Gastroesophageal sphincter (tissue), 3 donors: ENCODE data around the gene LGI2.

Experiments used
- EP300 ChIP-seq: sonication (generic); formaldehyde crosslinking; IDR thresholded peaks from one replicate; pipeline ENCODE4 v1.6.1; 2017; ENCODE audit warnings: antibody characterized with exemption, mild to moderate bottlenecking
- POLR2A ChIP-seq, 2 donors: fragments of 450-650 bp; IDR thresholded peaks; one replicate each; pipeline ENCODE4 v1.6.1; 2017; ENCODE audit warnings: antibody characterized with exemption in 2 of 2, mild to moderate bottlenecking in 2 of 2, moderate library complexity in 1 of 2
- TF ChIP-seq, protein P1 (sequence below), 4 experiments: fragments of 200-600 bp in 2 of 4; fragments of 450-650 bp in 2 of 4; sonication (generic) in 1 of 4; IDR thresholded peaks; one replicate each; pipeline ENCODE4 v1.5.1; 2017 to 2019; ENCODE audit warnings: antibody characterized with exemption in 4 of 4, mild to moderate bottlenecking in 2 of 4, moderate library complexity in 2 of 4

DNA sequence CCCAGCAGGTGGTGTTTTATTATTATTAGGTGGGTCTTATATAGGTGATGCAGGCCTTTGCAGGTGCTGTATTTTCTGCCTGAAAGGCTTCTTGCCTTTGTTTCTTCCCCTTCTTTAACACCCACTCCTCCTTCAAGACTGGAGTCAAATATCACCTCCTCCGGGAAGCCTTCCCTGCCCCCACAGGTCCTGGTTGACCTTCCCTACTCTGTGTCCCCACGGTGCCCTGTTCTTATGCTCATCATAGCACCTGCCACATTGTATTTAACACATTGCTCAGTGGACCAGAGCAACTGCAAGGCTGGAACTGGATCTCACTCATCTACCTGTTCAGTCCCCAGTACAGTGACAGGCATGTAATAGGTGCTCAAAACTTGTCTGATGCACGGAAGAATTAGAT lies 39.8 kb upstream of the LGI2 start:
- TF ChIP-seq POLR2A (IDR thresholded peaks at IDR 0.05) (no peak), EP300 (no peak)
- TF ChIP-seq, protein P1, sequence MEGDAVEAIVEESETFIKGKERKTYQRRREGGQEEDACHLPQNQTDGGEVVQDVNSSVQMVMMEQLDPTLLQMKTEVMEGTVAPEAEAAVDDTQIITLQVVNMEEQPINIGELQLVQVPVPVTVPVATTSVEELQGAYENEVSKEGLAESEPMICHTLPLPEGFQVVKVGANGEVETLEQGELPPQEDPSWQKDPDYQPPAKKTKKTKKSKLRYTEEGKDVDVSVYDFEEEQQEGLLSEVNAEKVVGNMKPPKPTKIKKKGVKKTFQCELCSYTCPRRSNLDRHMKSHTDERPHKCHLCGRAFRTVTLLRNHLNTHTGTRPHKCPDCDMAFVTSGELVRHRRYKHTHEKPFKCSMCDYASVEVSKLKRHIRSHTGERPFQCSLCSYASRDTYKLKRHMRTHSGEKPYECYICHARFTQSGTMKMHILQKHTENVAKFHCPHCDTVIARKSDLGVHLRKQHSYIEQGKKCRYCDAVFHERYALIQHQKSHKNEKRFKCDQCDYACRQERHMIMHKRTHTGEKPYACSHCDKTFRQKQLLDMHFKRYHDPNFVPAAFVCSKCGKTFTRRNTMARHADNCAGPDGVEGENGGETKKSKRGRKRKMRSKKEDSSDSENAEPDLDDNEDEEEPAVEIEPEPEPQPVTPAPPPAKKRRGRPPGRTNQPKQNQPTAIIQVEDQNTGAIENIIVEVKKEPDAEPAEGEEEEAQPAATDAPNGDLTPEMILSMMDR (IDR thresholded peaks at IDR 0.05): no peak
